Peyer's patch (tissue), 4 donors: ENCODE results near the gene CCN2. TPM values are rescaled to one million over a fixed set of nuclear protein-coding genes. Genes with fewer than 3 reads are reported as not detected.

Experiments used
- DNase-seq, 3 donors: peaks; one replicate each; pipeline ENCODE4 v3.0.0-alpha.2; 2017 to 2019
- H3K27ac ChIP-seq, 4 donors: fragments of 200-600 bp; sonication (generic); one replicate each; pipeline ENCODE4 v1.5.1; 2016 to 2019
- H3K27me3 ChIP-seq, 2 donors: fragments of 200-600 bp; sonication (generic); one replicate each; pipeline ENCODE4 v1.5.1; 2019
- H3K36me3 ChIP-seq, 3 donors: fragments of 200-600 bp; sonication (generic); one replicate each; pipeline ENCODE4 v1.5.1; 2016 to 2019
- H3K4me1 ChIP-seq, 4 donors: fragments of 200-600 bp; sonication (generic); one replicate each; pipeline ENCODE4 v1.5.1; 2016 to 2019
- H3K4me3 ChIP-seq, 4 donors: fragments of 200-600 bp; sonication (generic); 1 replicate in 3 of 4; 2 replicates in 1 of 4; pipeline ENCODE4 v1.5.1; 2016 to 2019; ENCODE audit warnings: mild to moderate bottlenecking in 1 of 4
- H3K9me3 ChIP-seq, 4 donors: fragments of 200-600 bp; sonication (generic); one replicate each; pipeline ENCODE4 v1.5.1; 2016 to 2019; ENCODE audit warnings: mild to moderate bottlenecking in 1 of 4
- CTCF ChIP-seq, 6 experiments: fragments of 450-650 bp in 4 of 6; fragments of 200-600 bp in 2 of 6; sonication (generic) in 1 of 6; IDR thresholded peaks; one replicate each; pipeline ENCODE4 v1.5.1; 2017 to 2019; ENCODE audit warnings: antibody characterized with exemption in 6 of 6, mild to moderate bottlenecking in 3 of 6, moderate library complexity in 1 of 6
- POLR2A ChIP-seq, 2 donors: fragments of 450-650 bp; IDR thresholded peaks; one replicate each; pipeline ENCODE4 v1.5.1; 2017; ENCODE audit warnings: antibody characterized with exemption in 2 of 2, mild to moderate bottlenecking in 2 of 2, moderate library complexity in 2 of 2
- total RNA-seq, 4 donors: library from RNA; depleted of rRNA; stranded (reverse); fragments of >200 nt; gene quantifications; one replicate each; pipeline ENCODE4 v1.1.0, GENCODE V29; 2016

CCN2 gene
- total RNA-seq, 4 donors from 2014 or later: 28.7 to 262 (median 72.2) TPM

- no peak for TF ChIP-seq POLR2A (IDR thresholded peaks at IDR 0.05)
- no peak for TF ChIP-seq CTCF (IDR thresholded peaks at IDR 0.05)
- no peak for DNase-seq
- no peaks in the 10 kb centered on the region for H3K36me3 ChIP-seq
- no peak overlapping the region for H3K4me3 ChIP-seq
- no peaks in the 10 kb centered on the region for H3K27me3 ChIP-seq
- H3K9me3 ChIP-seq: no peaks in the 10 kb centered on the region
- no peak overlapping the region for H3K27ac ChIP-seq
- no peaks in the 10 kb centered on the region for H3K4me1 ChIP-seq
These were observed 15.0 kb downstream of the CCN2 start for GRCh38 chr6:131936156-131936555.

- TF ChIP-seq CTCF (IDR thresholded peaks at IDR 0.05): no peak
- no peak for TF ChIP-seq POLR2A (IDR thresholded peaks at IDR 0.05)
- Histone ChIP-seq H3K27ac (no peak overlapping the region), H3K9me3 (no peaks in the 10 kb centered on the region), H3K27me3 (no peaks in the 10 kb centered on the region), H3K4me3 (no peak overlapping the region), H3K4me1 (no peaks in the 10 kb centered on the region), H3K36me3 (no peaks in the 10 kb centered on the region)
- no peak for DNase-seq
These were observed 20.0 kb downstream of the CCN2 start for GRCh38 chr6:131931063-131931750.

- no peak for TF ChIP-seq POLR2A (IDR thresholded peaks at IDR 0.05)
- no peak for TF ChIP-seq CTCF (IDR thresholded peaks at IDR 0.05)
- Histone ChIP-seq H3K4me1 (no peaks in the 10 kb centered on the region), H3K4me3 (no peak overlapping the region), H3K27ac (no peak overlapping the region), H3K9me3 (no peaks in the 10 kb centered on the region), H3K27me3 (no peaks in the 10 kb centered on the region), H3K36me3 (no peaks in the 10 kb centered on the region)
- no peak for DNase-seq
These were observed 21.2 kb downstream of the CCN2 start for GRCh38 chr6:131929976-131930375.

- no peak overlapping the region for H3K4me3 ChIP-seq
- no peaks in the 10 kb centered on the region for H3K9me3 ChIP-seq
- H3K4me1 ChIP-seq: no peaks in the 10 kb centered on the region
- no peak for DNase-seq
- no peaks in the 10 kb centered on the region for H3K36me3 ChIP-seq
- no peak overlapping the region for H3K27ac ChIP-seq
- TF ChIP-seq CTCF (IDR thresholded peaks at IDR 0.05) (no peak), POLR2A (IDR thresholded peaks at IDR 0.05) (no peak)
- H3K27me3 ChIP-seq: no peaks in the 10 kb centered on the region
These were observed 21.9 kb downstream of the CCN2 start for GRCh38 chr6:131929264-131929663.

- Histone ChIP-seq H3K36me3 (no peaks in the 10 kb centered on the region), H3K9me3 (peaks cover 0 to 5% (median 0%) of the 10 kb centered on the region in 4 donors), H3K27me3 (no peaks in the 10 kb centered on the region), H3K27ac (no peak overlapping the region), H3K4me1 (no peaks in the 10 kb centered on the region), H3K4me3 (no peak overlapping the region)
- DNase-seq: no peak
- TF ChIP-seq POLR2A (IDR thresholded peaks at IDR 0.05) (no peak), CTCF (IDR thresholded peaks at IDR 0.05) (peak in 4 of 6 experiments; percentile 25 to 75 (median 68))
These were observed 26.2 kb downstream of the CCN2 start for GRCh38 chr6:131924881-131925474.
